Measurements from ENCODE around the gene TMEM179.

GRCh38 chr14:104598039-104598909, 6.3 kb downstream of the TMEM179 start:
- no peak for TF ChIP-seq EZH2 (IDR thresholded peaks at IDR 0.05; ENCODE audit: low read length)
- TF ChIP-seq CTCF (optimal IDR thresholded peaks at IDR 0.05 in 1 of 3, IDR thresholded peaks at IDR 0.05 in 1 of 3, conservative IDR thresholded peaks at IDR 0.05 in 1 of 3; ENCODE audit: extremely low read depth in 1 of 3, insufficient read depth in 2 of 3, low read length in 3 of 3): no peak
